ENCODE data around the gene NDUFV1. TPM values are rescaled to one million over a fixed set of nuclear protein-coding genes. Genes with fewer than 3 reads are reported as not detected.

NDUFV1 gene
- polyA plus RNA-seq, 1 of the 3 experiments (the other 2 are of a cell fraction): 278 TPM

DNA sequence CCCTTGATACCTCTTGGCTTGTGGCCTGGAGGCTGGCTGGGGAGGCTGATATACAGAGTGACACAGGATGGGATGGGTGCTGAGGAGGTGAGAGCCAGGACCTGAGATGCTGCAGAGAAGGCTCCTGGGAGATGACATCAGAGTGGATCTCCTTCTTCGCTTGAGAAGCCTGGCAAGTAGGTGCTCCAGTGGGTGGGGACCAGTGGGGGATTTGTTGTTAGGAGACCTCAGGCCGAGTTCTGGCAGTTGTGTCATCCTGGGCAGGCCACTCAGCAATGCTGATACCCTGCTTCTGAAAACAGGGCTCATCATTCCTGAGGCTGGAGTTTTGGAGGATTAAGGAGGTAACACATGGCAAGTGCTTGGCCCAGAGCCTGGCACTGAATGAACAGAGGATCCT, 1.9 kb upstream of the NDUFV1 start:
- TF ChIP-seq, protein P1, sequence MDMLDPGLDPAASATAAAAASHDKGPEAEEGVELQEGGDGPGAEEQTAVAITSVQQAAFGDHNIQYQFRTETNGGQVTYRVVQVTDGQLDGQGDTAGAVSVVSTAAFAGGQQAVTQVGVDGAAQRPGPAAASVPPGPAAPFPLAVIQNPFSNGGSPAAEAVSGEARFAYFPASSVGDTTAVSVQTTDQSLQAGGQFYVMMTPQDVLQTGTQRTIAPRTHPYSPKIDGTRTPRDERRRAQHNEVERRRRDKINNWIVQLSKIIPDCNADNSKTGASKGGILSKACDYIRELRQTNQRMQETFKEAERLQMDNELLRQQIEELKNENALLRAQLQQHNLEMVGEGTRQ (IDR thresholded peaks at IDR 0.05; ENCODE audit: borderline replicate concordance, low read depth, low read length): no peak
- TF ChIP-seq NRF1 (IDR thresholded peaks at IDR 0.05; ENCODE audit: low read depth, low read length) (no peak), SIN3A (IDR thresholded peaks at IDR 0.05; ENCODE audit: borderline replicate concordance, low read depth, low read length) (no peak)
- WGBS (ENCODE audit: low lambda C conversion rate): 38% methylated on average over 1 of the region's 2 CpGs

GRCh38 chr11:67605231-67606011, 1.3 kb upstream of the NDUFV1 start:
- ChIA-PET CTCF (interaction anchor here (0.7 to 1.8 kb wide), 7 partner anchors 9 to 28 kb away, joined by 3 to 6 read pairs (median 3); partner anchors contain the start of genes GSTP1 and NUDT8), POLR2A (no interaction called here)
- H3K4me1 ChIP-seq (ENCODE audit: control insufficient read depth in 1 of 2, insufficient read depth in 2 of 2, low read depth in 1 of 2, low read length in 1 of 2): peaks cover 7 to 13% of the 10 kb centered on the region in 2 experiments; a peak in 3 of 4 replicates
- H3K27me3 ChIP-seq (ENCODE audit: insufficient read depth): no peaks in the 10 kb centered on the region; the same call in 1 of the 2 replicates
- H3K79me2 ChIP-seq (ENCODE audit: insufficient read depth): peaks cover 17% of the 10 kb centered on the region
- H3K9ac ChIP-seq: no peak overlapping the region
- TF ChIP-seq EP300 (IDR thresholded peaks at IDR 0.05; ENCODE audit: borderline replicate concordance in 1 of 2, low read depth in 1 of 2, low read length in 1 of 2): no peak
- TF ChIP-seq, protein P2, sequence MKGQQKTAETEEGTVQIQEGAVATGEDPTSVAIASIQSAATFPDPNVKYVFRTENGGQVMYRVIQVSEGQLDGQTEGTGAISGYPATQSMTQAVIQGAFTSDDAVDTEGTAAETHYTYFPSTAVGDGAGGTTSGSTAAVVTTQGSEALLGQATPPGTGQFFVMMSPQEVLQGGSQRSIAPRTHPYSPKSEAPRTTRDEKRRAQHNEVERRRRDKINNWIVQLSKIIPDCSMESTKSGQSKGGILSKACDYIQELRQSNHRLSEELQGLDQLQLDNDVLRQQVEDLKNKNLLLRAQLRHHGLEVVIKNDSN (IDR thresholded peaks at IDR 0.05; ENCODE audit: borderline replicate concordance, low read depth): no peak
- TF ChIP-seq MEF2A (IDR thresholded peaks at IDR 0.05; ENCODE audit: borderline replicate concordance, low read depth): no peak
- TF ChIP-seq SMC3 (IDR thresholded peaks at IDR 0.05; ENCODE audit: low read depth, low read length): no peak
- TF ChIP-seq FOXM1 (IDR thresholded peaks at IDR 0.05; ENCODE audit: low read depth): no peak
- no peaks in the 10 kb centered on the region for H3K9me2 ChIP-seq
- H3K36me3 ChIP-seq (replicated peaks in 1 of 2; ENCODE audit: control insufficient read depth in 1 of 2, insufficient read depth in 2 of 2, low read length in 1 of 2): peaks cover 5 to 19% of the 10 kb centered on the region in 2 experiments
- no peak overlapping the region for H3K4me3 ChIP-seq (ENCODE audit: low read depth in 2 of 2, low read length in 1 of 2)
- WGBS (ENCODE audit: low lambda C conversion rate): 59% methylated on average over 11 of the region's 11 CpGs
- H4K20me1 ChIP-seq (ENCODE audit: insufficient read depth): no peaks in the 10 kb centered on the region
- no peak overlapping the region for H3K27ac ChIP-seq (ENCODE audit: low read depth in 2 of 2, low read length in 1 of 2)
- no peak for DNase-seq
- H2AFZ ChIP-seq (ENCODE audit: low read depth): peak overlapping the region; percentile 72; the same call in 1 of the 2 replicates
- H3K9me3 ChIP-seq: no peaks in the 10 kb centered on the region
- H3K4me2 ChIP-seq: no peak overlapping the region
- no peaks in the 10 kb centered on the region for H3F3A ChIP-seq (replicated peaks; ENCODE audit: insufficient read depth)

More for the DNA sequence above, 1.9 kb upstream of the NDUFV1 start:
- peaks cover 17% of the 10 kb centered on the region for H3K79me2 ChIP-seq (ENCODE audit: insufficient read depth)
- no peak overlapping the region for H2AFZ ChIP-seq (ENCODE audit: low read depth)
- ChIA-PET CTCF (interaction anchor here (1.2 to 1.8 kb wide), 3 partner anchors 9 to 24 kb away, joined by 3 to 6 read pairs (median 6); partner anchors contain the start of genes GSTP1 and NUDT8), POLR2A (no interaction called here)
- no peak overlapping the region for H3K4me3 ChIP-seq (ENCODE audit: low read depth in 2 of 2, low read length in 1 of 2)
- H3K9ac ChIP-seq: no peak overlapping the region
- peaks cover 0 to 13% of the 10 kb centered on the region in 2 experiments for H3K36me3 ChIP-seq (replicated peaks in 1 of 2; ENCODE audit: control insufficient read depth in 1 of 2, insufficient read depth in 2 of 2, low read length in 1 of 2)
- no peaks in the 10 kb centered on the region for H3F3A ChIP-seq (replicated peaks; ENCODE audit: insufficient read depth)
- H3K27ac ChIP-seq (ENCODE audit: low read depth in 2 of 2, low read length in 1 of 2): no peak overlapping the region
- no peak for DNase-seq
- peaks cover 7 to 13% of the 10 kb centered on the region in 2 experiments; a peak in 3 of 4 replicates for H3K4me1 ChIP-seq (ENCODE audit: control insufficient read depth in 1 of 2, insufficient read depth in 2 of 2, low read depth in 1 of 2, low read length in 1 of 2)
- no peaks in the 10 kb centered on the region for H4K20me1 ChIP-seq (ENCODE audit: insufficient read depth)
- H3K9me3 ChIP-seq: no peaks in the 10 kb centered on the region
- no peaks in the 10 kb centered on the region; the same call in 1 of the 2 replicates for H3K27me3 ChIP-seq (ENCODE audit: insufficient read depth)
- no peaks in the 10 kb centered on the region for H3K9me2 ChIP-seq
- H3K4me2 ChIP-seq: no peak overlapping the region
